Neutrophil (primary cell): ENCODE results near the gene LHX6.

Experiments
- H3K27ac ChIP-seq: fragments of 200-600 bp; sonication (generic); 2 replicates; pipeline ENCODE4 v1.5.1; 2016; ENCODE audit warnings: mild to moderate bottlenecking, moderate library complexity
- H3K27me3 ChIP-seq: fragments of 200-600 bp; sonication (generic); 2 replicates; pipeline ENCODE4 v1.6.0; 2016; ENCODE audit warnings: mild to moderate bottlenecking
- H3K36me3 ChIP-seq: fragments of 200-600 bp; sonication (generic); 2 replicates; pipeline ENCODE4 v1.5.1; 2017
- H3K4me1 ChIP-seq, 2 experiments: fragments of 200-600 bp in 1 of 2; sonication (generic) in 1 of 2; 1 replicate in 1 of 2; 2 replicates in 1 of 2; pipeline versions ENCODE4 v1.5.1 to v1.6.1; 2013 to 2016; ENCODE audit warnings: low read depth in 1 of 2, low read length in 1 of 2, mild to moderate bottlenecking in 1 of 2, moderate library complexity in 1 of 2; ENCODE audit not compliant: control insufficient read depth in 1 of 2, insufficient read depth in 1 of 2
- H3K4me3 ChIP-seq, 2 experiments: fragments of 200-600 bp in 1 of 2; sonication (generic) in 1 of 2; 1 replicate in 1 of 2; 2 replicates in 1 of 2; pipeline ENCODE4 v1.5.1; 2013 to 2016; ENCODE audit warnings: low read depth in 1 of 2, low read length in 1 of 2, mild to moderate bottlenecking in 1 of 2, moderate library complexity in 1 of 2
- H3K9me3 ChIP-seq: fragments of 200-600 bp; sonication (generic); 2 replicates; pipeline ENCODE4 v1.5.1; 2016
- TF ChIP-seq, protein P1 (sequence below): fragments of 200-600 bp; sonication (generic); IDR thresholded peaks from 2 replicates; pipeline ENCODE4 v1.5.1; 2016; ENCODE audit warnings: antibody characterized with exemption

The LHX6 gene

DNA sequence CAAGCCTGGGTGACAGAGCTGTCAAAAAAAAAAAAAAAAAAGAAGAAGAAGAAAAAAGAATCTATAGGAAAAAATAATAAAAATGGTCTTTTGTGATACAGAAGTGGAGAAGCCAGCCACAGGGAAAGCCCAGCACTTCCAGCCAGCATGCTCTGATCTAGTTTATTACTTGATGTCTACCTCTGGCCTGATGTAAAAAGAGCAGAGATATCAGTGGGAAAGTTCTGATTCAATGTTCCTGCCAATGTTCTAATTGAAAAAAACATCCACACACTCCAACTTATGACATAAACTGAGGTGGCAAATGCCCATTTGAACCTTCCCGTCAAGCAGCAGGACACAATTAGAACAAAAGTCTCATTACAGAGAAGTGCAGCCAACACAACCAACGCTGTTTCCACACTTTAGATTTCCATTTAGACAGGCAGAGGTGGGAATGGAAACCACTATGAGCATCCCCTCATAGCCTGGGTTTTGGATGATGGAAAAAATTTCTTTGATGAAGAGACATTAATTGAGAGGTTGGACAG is 30.2 kb upstream of the LHX6 start:
- H3K36me3 ChIP-seq, result peaks cover 68% of the 10 kb centered on the region
- TF ChIP-seq, protein P1, sequence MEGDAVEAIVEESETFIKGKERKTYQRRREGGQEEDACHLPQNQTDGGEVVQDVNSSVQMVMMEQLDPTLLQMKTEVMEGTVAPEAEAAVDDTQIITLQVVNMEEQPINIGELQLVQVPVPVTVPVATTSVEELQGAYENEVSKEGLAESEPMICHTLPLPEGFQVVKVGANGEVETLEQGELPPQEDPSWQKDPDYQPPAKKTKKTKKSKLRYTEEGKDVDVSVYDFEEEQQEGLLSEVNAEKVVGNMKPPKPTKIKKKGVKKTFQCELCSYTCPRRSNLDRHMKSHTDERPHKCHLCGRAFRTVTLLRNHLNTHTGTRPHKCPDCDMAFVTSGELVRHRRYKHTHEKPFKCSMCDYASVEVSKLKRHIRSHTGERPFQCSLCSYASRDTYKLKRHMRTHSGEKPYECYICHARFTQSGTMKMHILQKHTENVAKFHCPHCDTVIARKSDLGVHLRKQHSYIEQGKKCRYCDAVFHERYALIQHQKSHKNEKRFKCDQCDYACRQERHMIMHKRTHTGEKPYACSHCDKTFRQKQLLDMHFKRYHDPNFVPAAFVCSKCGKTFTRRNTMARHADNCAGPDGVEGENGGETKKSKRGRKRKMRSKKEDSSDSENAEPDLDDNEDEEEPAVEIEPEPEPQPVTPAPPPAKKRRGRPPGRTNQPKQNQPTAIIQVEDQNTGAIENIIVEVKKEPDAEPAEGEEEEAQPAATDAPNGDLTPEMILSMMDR, result no peak
- H3K4me3 ChIP-seq, result no peak overlapping the region
- H3K4me1 ChIP-seq, result peaks cover 11 to 14% of the 10 kb centered on the region in 2 experiments
- no peaks in the 10 kb centered on the region for H3K27me3 ChIP-seq
- H3K9me3 ChIP-seq, result no peaks in the 10 kb centered on the region
- no peak overlapping the region for H3K27ac ChIP-seq

DNA sequence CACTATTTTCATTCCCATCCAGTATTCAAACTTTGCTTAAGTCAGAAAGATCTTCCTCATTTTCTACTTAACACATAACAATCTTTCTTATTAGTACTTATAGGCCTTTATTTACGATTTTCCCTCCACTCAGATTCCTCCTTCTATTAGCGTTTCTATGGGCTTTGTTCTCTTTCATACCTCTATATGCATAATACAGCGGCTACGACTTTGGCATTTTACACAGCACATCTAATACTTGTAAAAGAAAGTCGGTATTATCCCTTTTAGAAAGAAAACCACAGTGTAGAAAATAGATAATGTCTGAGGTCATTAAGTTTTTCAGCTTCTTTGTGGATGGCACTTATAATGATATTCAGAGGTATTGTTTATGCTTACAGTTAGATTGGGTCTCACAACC is 27.4 kb upstream of the LHX6 start:
- no peak overlapping the region for H3K27ac ChIP-seq
- peaks cover 86% of the 10 kb centered on the region for H3K36me3 ChIP-seq
- no peaks in the 10 kb centered on the region for H3K27me3 ChIP-seq
- H3K9me3 ChIP-seq, result no peaks in the 10 kb centered on the region
- H3K4me3 ChIP-seq, result no peak overlapping the region
- no peaks in the 10 kb centered on the region for H3K4me1 ChIP-seq
- TF ChIP-seq, protein P1, result no peak

GRCh38 chr9:122254761-122255160 is 26.0 kb upstream of the LHX6 start:
- TF ChIP-seq, protein P1, result no peak
- H3K27ac ChIP-seq, result no peak overlapping the region
- H3K36me3 ChIP-seq, result peaks cover 86% of the 10 kb centered on the region
- H3K27me3 ChIP-seq, result no peaks in the 10 kb centered on the region
- no peak overlapping the region for H3K4me3 ChIP-seq
- H3K9me3 ChIP-seq, result no peaks in the 10 kb centered on the region
- H3K4me1 ChIP-seq, result no peaks in the 10 kb centered on the region

DNA sequence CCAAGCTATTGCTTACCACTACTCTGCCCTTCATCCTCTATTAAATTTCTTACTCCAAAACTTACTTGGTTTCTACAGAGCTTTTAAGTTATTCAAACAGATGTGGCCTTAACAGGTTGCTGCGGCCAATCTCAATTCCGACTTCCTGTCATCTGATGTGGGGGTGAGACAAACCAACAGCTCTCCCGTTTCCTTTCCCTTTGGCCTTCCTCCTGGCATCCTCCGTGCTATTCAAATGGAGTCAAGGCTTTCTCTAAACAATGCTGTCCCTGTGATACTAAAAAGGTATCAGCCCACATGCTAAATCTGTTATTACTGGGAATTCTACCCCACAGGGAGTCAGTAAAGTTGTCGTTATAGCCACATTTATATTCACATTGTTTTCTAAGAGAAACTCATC is 24.0 kb upstream of the LHX6 start:
- Histone ChIP-seq H3K36me3 (peaks cover 88% of the 10 kb centered on the region), H3K27me3 (no peaks in the 10 kb centered on the region), H3K9me3 (no peaks in the 10 kb centered on the region), H3K27ac (no peak overlapping the region), H3K4me3 (no peak overlapping the region), H3K4me1 (no peaks in the 10 kb centered on the region)
- TF ChIP-seq, protein P1, result no peak

- H3K4me3 ChIP-seq, result no peak overlapping the region
- H3K27me3 ChIP-seq, result no peaks in the 10 kb centered on the region
- TF ChIP-seq, protein P1, result no peak
- H3K4me1 ChIP-seq, result no peaks in the 10 kb centered on the region
- H3K9me3 ChIP-seq, result no peaks in the 10 kb centered on the region
- H3K27ac ChIP-seq, result no peak overlapping the region
- peaks cover 89% of the 10 kb centered on the region for H3K36me3 ChIP-seq
These were observed 22.6 kb upstream of the LHX6 start for GRCh38 chr9:122251351-122251750.

GRCh38 chr9:122248448-122248865 is 19.7 kb upstream of the LHX6 start:
- H3K27ac ChIP-seq, result no peak overlapping the region

More at GRCh38 chr9:122248448-122248865, 19.7 kb upstream of the LHX6 start:
- Histone ChIP-seq H3K4me3 (no peak overlapping the region), H3K27me3 (no peaks in the 10 kb centered on the region), H3K9me3 (no peaks in the 10 kb centered on the region), H3K36me3 (peaks cover 96% of the 10 kb centered on the region), H3K4me1 (no peaks in the 10 kb centered on the region)
- TF ChIP-seq, protein P1, result no peak
